ENCODE data around the gene GDI2. TPM values are rescaled to one million over a fixed set of nuclear protein-coding genes. Genes with fewer than 3 reads are reported as not detected.
"Not testable (repeated sequence)": the region's sequence is repeated elsewhere in the genome, so short reads cannot be mapped to it uniquely, and the experiment has no call there.

GDI2 gene
- total RNA-seq, 4 donors from 2014 or later, result 91.7 to 420 (median 185) TPM

DNA sequence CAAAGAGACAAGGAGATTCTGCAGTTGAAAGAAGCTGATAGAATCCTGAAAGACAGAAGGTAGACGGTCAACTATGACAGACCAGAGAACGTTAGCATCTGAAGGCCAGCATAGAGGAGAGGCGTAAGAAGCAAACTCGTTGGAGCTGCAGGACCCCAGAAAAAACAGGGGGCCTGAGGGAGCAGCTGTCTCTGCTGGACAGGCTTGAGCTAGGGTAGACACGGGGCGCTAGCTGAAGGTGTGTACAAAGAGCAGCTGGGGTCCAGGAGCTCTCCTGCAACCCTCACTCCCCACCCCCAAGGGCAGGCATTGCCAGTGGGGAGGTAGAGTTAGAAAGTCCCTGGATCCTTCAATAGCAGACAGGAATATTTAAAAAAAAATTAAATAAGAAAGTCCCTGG is 14.6 kb upstream of the GDI2 start:
- H3K27me3 ChIP-seq, result no peaks in the 10 kb centered on the region
- no peaks in the 10 kb centered on the region for H3K36me3 ChIP-seq
- no peak overlapping the region for H3K27ac ChIP-seq
- DNase-seq, result no peak
- no peaks in the 10 kb centered on the region for H3K4me1 ChIP-seq
- TF ChIP-seq POLR2A (IDR thresholded peaks at IDR 0.05), result no peak
- TF ChIP-seq, protein P1, sequence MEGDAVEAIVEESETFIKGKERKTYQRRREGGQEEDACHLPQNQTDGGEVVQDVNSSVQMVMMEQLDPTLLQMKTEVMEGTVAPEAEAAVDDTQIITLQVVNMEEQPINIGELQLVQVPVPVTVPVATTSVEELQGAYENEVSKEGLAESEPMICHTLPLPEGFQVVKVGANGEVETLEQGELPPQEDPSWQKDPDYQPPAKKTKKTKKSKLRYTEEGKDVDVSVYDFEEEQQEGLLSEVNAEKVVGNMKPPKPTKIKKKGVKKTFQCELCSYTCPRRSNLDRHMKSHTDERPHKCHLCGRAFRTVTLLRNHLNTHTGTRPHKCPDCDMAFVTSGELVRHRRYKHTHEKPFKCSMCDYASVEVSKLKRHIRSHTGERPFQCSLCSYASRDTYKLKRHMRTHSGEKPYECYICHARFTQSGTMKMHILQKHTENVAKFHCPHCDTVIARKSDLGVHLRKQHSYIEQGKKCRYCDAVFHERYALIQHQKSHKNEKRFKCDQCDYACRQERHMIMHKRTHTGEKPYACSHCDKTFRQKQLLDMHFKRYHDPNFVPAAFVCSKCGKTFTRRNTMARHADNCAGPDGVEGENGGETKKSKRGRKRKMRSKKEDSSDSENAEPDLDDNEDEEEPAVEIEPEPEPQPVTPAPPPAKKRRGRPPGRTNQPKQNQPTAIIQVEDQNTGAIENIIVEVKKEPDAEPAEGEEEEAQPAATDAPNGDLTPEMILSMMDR (IDR thresholded peaks at IDR 0.05), result no peak
- intact Hi-C loops (cut with DNase I; ENCODE audit: low total_unique reads), result loop anchor here (2.0 kb wide), 1 partner anchor 39 kb away; no protein-coding TSS in a partner anchor
- no peaks in the 10 kb centered on the region for H3K9me3 ChIP-seq
- no peak overlapping the region for H3K4me3 ChIP-seq

GRCh38 chr10:5826511-5826910 is 13.3 kb upstream of the GDI2 start:
- not testable (repeated sequence) for H3K27ac ChIP-seq, DNase-seq, H3K9me3 ChIP-seq, H3K36me3 ChIP-seq, H3K4me1 ChIP-seq, H3K4me3 ChIP-seq, H3K27me3 ChIP-seq
- intact Hi-C loops (cut with DNase I; ENCODE audit: low total_unique reads), result loop anchor here (2.0 kb wide), 1 partner anchor 40 kb away; no protein-coding TSS in a partner anchor

GRCh38 chr10:5818894-5819293 is 5.7 kb upstream of the GDI2 start:
- no peak overlapping the region for H3K27ac ChIP-seq
- no peaks in the 10 kb centered on the region for H3K27me3 ChIP-seq
- TF ChIP-seq, protein P1 (IDR thresholded peaks at IDR 0.05), result no peak
- TF ChIP-seq POLR2A (IDR thresholded peaks at IDR 0.05), result no peak
- H3K4me3 ChIP-seq, result no peak overlapping the region
- intact Hi-C loops (cut with DNase I; ENCODE audit: low total_unique reads), result no loop called here
- no peaks in the 10 kb centered on the region for H3K36me3 ChIP-seq
- no peaks in the 10 kb centered on the region for H3K9me3 ChIP-seq
- H3K4me1 ChIP-seq, result peaks cover 0 to 4% of the 10 kb centered on the region in 2 donors
- DNase-seq, result no peak

DNA sequence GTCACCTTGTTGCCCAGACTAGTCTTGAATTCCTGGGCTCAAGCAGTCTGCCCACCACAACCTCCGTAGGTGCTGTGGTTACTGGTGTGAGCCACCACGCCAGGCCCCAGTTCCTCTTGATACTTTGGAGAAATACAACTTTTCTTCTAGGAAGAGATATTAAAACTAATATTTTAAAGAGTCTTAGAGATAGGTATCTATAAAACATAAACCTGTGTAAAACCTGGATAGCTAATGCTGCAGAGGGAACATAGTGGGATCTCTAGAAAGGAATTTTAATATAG is 4.8 kb upstream of the GDI2 start:
- intact Hi-C loops (cut with DNase I; ENCODE audit: low total_unique reads), result no loop called here
- Histone ChIP-seq H3K4me3 (no peak overlapping the region), H3K36me3 (no peaks in the 10 kb centered on the region), H3K27me3 (no peaks in the 10 kb centered on the region), H3K27ac (no peak overlapping the region), H3K4me1 (peaks cover 0 to 4% of the 10 kb centered on the region in 2 donors), H3K9me3 (no peaks in the 10 kb centered on the region)
- TF ChIP-seq POLR2A (IDR thresholded peaks at IDR 0.05), result no peak
- TF ChIP-seq, protein P1 (IDR thresholded peaks at IDR 0.05), result no peak
- no peak for DNase-seq

DNA sequence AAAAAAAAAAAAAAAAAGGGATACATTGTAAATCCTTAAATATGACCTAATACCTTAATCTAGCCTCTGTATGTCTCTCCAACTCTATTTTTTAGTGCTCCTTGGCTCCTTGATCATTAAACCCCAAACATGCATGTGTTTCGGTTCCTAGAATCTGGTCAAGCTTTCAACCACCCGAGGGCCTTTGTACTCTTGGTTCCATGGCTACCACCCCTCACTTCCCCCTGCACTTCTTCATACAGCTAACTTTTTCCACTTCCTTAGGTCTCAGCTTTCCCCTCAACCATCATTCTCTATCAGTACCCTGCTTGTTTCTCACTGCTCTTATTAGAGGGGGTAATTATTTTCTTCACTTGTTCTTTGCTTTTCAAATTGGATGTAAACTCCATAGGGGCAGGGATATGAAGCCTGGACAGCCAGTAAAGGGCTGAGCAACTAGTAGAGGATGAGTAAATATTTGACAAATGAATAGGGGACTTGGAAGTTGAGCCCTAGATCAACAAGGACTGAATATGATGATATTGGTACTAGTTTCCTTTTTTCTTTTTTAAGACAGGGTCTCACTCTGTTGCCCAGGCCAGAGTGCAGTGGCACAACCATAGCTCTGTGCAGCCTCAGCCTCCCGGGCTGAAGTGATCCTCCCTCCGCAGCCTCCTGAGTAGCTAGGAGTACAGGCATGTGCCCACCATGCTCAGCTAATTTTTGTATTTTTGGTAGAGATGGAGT is 4.3 kb upstream of the GDI2 start:
- intact Hi-C loops (cut with DNase I; ENCODE audit: low total_unique reads), result no loop called here
- H3K4me3 ChIP-seq, result no peak overlapping the region

More for the DNA sequence above, 4.3 kb upstream of the GDI2 start:
- Histone ChIP-seq H3K27ac (no peak overlapping the region), H3K4me1 (peaks cover 0 to 4% of the 10 kb centered on the region in 2 donors), H3K27me3 (no peaks in the 10 kb centered on the region), H3K9me3 (no peaks in the 10 kb centered on the region), H3K36me3 (no peaks in the 10 kb centered on the region)
- TF ChIP-seq, protein P1 (IDR thresholded peaks at IDR 0.05), result no peak
- TF ChIP-seq POLR2A (IDR thresholded peaks at IDR 0.05), result no peak
- DNase-seq, result no peak

Measured in uterus (tissue), 4 donors.